Stimulated activated CD8-positive, alpha-beta memory T cell treated with anti-CD3 and anti-CD28 coated beads, Interleukin-4, amount 100 ng/mL, for 24 hours (primary cell): ENCODE measurements around the gene ZFP91.

Experiments
- DNase-seq: peaks from one replicate; pipeline ENCODE4 v3.0.0-alpha.2; 2020; ENCODE audit warnings: low read depth

Gene ZFP91

GRCh38 chr11:58582437-58582836, 3.6 kb downstream of the ZFP91 start:
- DNase-seq, result no peak

GRCh38 chr11:58586998-58587397, 8.1 kb downstream of the ZFP91 start:
- no peak for DNase-seq

DNA sequence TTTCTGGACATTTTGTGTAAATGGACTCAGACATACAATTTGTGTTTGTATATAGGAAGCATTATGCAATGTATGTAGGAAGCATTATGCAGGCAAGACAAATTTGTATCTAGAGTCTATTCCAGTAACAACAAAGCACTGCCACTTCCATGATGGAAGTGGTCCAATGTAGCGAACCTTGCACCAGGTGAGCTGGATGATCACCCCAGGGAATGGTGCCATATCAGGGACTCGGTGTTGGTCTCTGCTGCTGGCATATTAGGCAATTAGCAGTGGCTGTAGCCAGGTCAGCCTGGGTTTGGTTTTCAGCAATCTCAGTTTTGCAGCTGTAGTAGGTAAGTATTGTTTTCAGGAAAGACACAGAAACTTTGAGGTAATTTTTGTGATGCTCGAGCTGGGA, 12.8 kb downstream of the ZFP91 start:
- no peak for DNase-seq

DNA sequence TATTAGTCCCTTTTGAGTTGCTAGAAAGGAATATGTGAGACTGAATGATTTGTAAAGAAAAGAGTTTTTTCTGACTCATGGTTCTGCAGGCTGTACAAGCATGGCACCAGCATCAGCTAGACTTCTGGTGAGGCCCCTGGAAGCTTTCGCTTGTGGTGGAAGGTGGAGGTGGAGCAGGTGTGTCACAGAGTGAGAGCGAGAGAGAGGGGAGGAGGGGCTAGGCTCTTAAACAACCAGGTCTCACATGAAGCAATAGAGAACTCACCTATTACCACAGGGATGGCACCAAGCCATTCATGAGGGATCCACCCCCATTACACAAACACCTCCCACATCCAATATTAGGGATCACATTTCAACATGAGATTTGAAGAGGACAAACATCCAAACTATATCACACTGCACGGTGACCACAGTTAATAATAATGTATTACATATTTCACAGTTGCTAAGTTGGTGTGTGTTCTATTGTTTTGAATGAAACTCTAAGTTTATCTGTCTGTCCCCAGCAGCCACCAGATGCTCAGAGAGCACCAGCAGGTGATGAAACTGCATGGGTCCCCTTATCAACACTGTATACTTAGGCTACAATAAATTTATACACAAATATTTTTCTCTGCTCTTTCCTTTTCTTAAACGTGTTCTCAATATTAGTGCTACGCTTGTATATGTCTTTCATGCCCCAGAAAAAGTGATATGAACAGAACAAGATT, 14.1 kb downstream of the ZFP91 start:
- DNase-seq, result no peak

DNA sequence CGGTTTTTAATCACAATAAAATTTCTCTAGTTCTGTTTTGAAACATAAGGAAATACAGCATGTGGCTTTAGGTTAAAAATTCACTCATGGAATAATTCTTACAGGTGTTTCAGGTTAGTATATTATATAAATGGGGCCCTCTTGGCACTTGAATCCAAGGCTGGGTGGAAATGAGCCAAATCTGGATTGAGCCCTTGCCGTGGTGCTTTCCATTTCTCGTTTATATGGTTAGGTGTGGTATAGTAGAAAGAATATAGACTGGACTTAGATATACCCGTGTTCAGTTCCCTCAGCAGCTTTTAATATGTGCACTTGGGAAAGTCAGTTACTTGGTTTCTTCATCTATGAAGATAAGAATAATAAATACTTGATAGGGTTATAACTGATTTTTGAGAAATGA, 16.0 kb downstream of the ZFP91 start:
- DNase-seq, result no peak

GRCh38 chr11:58596621-58597020, 17.8 kb downstream of the ZFP91 start:
- no peak for DNase-seq

GRCh38 chr11:58597486-58598144, 18.8 kb downstream of the ZFP91 start:
- DNase-seq, result no peak

- DNase-seq, result no peak
Observed at GRCh38 chr11:58600510-58600909, 21.6 kb downstream of the ZFP91 start.

DNA sequence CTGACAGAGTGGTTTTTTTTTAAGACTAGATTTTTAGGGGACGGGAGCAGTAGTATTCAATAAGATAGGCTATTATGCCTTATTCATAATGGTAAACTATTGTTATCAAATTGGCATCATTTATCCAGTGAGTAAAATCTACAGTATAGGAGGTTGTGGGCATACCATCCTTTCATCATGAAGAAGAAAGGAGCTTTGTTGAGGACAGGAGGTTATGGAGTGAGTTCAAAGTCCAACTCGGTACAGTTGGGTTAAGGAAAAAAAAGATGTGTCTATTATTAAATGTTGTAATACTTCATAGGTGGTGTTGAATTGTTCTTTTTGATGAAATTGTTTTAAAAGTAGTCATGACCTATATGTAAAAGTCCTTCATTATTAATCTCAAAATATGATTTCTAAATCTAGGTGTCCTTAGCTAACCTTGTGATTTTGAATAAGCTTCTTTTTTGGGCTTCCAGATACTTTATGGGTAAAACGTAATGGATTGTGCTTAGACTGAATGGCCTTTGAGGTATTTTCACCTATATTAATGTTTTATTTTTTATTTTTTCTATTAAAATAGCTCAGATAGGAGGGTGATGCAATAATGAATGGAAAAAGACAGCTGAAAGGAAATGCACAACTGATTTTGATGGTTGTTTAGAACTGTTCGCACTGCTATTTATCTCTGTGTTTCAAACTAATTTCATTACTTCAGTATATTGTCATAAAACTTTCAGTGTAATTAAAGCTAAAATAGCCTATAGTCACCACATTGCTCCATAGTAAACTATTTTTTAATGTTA, 28.3 kb downstream of the ZFP91 start:
- no peak for DNase-seq

- no peak for DNase-seq
Observed at GRCh38 chr11:58608331-58608730, 29.5 kb downstream of the ZFP91 start.

DNA sequence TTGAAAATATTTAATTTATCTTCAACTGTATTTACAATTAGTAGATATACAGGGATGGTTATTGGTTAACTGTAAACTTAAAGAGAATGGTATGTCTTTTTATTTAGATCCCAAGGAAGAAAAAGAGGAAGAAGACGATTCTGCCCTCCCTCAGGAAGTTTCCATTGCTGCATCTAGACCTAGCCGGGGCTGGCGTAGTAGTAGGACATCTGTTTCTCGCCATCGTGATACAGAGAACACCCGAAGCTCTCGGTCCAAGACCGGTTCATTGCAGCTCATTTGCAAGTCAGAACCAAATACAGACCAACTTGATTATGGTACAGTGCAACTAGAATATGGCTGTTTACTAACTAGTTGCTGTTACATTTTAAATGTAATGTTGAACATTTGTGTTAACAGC, 30.9 kb downstream of the ZFP91 start:
- no peak for DNase-seq

GRCh38 chr11:58613228-58613627, 34.4 kb downstream of the ZFP91 start:
- DNase-seq, result no peak

- DNase-seq, result no peak
Observed at GRCh38 chr11:58615559-58615958, 36.7 kb downstream of the ZFP91 start.

- DNase-seq, result no peak
Observed at GRCh38 chr11:58616594-58616993, 37.7 kb downstream of the ZFP91 start.

DNA sequence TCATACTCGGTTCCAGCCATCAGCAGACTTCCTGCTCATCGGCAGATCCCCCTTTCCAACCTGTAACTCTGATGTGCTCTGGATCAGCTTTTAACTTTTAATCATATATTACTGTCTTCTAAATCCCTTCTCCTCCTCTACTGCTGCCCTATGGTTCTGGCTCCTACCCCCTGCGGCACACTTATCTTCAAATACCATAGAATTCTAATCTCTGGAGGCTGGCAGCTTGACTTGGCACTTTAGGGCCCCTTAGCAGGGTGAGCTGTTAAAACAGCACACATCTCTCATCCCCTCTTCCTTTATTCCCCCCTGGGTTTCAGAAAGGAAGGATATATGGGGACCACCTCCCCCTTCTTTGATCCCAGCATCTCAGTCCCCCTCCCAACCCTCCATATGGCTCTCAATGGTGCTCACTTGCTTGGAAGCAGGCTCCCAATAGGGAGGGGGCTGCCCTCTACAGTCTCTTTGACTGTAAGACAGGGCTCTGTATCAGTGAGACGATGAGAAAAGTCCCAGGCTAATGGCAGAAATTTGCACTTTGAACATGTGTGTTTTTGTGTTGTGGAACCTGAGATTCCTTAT, 39.2 kb downstream of the ZFP91 start:
- DNase-seq, result no peak

- no peak for DNase-seq
Observed at GRCh38 chr11:58621586-58622262, 42.9 kb downstream of the ZFP91 start.

GRCh38 chr11:58622344-58622743, 43.5 kb downstream of the ZFP91 start, which contains the start of gene CNTF:
TSS of gene CNTF (plus strand) at chr11:58622665. CDS start at chr11:58622753, 88 bp downstream.
- no peak for DNase-seq

GRCh38 chr11:58625086-58625485, 46.2 kb downstream of the ZFP91 start:
- DNase-seq, result no peak

- no peak for DNase-seq
Observed at GRCh38 chr11:58625826-58626460, 47.1 kb downstream of the ZFP91 start.

- DNase-seq, result no peak
Observed at GRCh38 chr11:58626934-58627483, 48.1 kb downstream of the ZFP91 start.

- DNase-seq, result no peak
Observed at GRCh38 chr11:58628446-58628845, 49.6 kb downstream of the ZFP91 start.
